Measurements from ENCODE around the gene COQ8A. TPM values are rescaled to one million over a fixed set of nuclear protein-coding genes. Genes with fewer than 3 reads are reported as not detected.

COQ8A gene
- total RNA-seq (ENCODE audit: low replicate concordance): 13.8 and 18.8 TPM in 2 replicates

DNA sequence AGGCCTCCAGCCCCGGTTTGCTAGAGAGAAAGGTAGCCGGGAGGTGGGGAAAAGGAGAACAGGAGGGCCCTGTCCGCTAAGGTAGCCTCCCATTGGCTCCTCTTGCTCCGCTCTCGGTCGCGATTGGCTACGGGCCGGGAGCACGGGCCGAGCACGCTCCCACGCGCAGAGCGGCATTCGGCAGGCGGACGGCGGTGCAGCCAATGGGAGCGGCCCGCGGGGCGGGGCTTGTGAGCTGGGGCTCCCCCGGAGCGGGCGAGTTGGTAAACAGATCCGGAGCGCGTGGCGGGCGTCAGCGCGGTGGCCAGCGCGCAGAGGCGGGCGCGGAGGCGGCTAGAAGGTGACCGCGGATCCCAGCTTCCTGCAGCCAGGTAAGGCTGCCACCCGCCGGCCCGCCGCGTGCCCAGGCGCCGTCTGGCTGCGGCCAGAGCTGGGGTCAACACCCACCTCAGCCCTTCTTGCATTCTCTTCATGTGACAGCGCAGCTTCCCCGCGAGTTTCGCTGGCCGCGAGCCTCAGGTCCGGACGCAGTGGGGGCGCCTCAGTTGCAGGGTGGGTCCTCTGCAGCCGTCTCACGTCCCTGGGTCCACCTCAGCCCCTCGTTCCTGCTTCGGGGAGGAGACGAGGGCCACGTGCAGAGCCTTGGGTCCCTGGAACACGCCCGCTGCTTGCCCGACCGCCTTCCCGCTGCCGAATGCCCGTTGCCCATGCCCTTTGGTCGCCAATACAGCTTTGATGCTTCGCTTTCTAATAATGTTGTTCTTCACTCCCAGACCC lies at the start of gene COQ8A:
COQ8A (plus strand) TSS at position 266 of the 777 bp plus-strand sequence. CDS start 21,092 bp downstream, outside the sequence.
- peaks cover 14% of the 10 kb centered on the region for H3K4me1 ChIP-seq
- Mint-ChIP-seq H3K27ac (peak within 1 kb of the TSS; percentile 16), H3K36me3 (peaks cover 3% of the 10 kb centered on the region)

DNA sequence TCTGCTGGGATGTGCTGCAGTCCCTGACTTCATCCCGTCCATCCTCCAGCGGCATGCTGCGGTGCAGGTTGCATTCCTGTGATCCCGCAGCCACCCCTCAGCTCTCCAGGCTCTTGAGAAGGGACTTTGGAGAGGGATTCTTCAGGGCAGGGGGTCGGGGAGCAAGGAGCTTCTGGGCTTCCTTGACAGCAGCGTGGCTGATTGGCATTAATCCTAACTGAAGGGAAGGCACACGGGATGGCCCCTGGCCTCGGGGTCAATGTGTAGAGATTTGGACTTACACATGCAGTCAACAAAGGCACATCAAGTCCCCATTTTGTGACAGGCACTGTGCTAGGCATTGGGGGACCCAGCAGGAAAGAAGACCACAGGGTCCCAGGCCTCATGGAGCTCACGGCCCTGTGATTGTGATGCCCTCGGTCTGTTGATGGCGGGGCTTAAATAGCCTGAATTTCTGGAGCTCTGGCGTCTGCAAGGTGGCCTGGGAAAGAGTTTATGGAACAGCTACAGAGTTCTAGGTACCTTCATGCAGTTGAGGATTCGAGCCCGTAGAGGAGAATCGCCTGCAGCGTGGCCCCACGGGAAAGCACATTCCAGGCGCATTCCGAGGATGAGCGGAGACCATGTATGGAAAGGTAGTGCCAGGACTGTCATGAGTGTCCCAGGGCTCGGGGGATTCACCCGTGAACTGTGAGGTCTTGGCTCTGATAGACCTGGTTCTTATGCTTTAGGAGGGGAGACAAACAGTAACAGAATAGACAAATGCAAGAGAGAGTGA lies 49.6 kb upstream of the COQ8A start:
- H3K79me2 ChIP-seq (ENCODE audit: low read depth): no peaks in the 10 kb centered on the region
- no peak overlapping the region for H3K4me2 ChIP-seq
- Mint-ChIP-seq H3K4me3 (no peak overlapping the region), H3K27me3 (ENCODE audit: insufficient read depth, low read depth) (peaks cover 9% of the 10 kb centered on the region), H3K4me1 (peaks cover 3% of the 10 kb centered on the region), H3K27ac (peak overlapping the region; percentile 83), H3K9me3 (no peaks in the 10 kb centered on the region), H3K36me3 (peaks cover 10% of the 10 kb centered on the region)
- no peak overlapping the region for H3K4me3 ChIP-seq
- no peaks in the 10 kb centered on the region for H3K36me3 ChIP-seq
- no peaks in the 10 kb centered on the region for H3K4me1 ChIP-seq
- H4K20me1 ChIP-seq (ENCODE audit: low read depth): no peaks in the 10 kb centered on the region
- H3K9ac ChIP-seq: no peak overlapping the region
- H3K27me3 ChIP-seq: no peaks in the 10 kb centered on the region
- H2AFZ ChIP-seq (replicated peaks): no peak overlapping the region
- DNase-seq (ENCODE audit: low spot score): no peak
- no peak overlapping the region for H3K27ac ChIP-seq
- H3K9me3 ChIP-seq (ENCODE audit: low read depth): no peaks in the 10 kb centered on the region
- H3F3A ChIP-seq (ENCODE audit: low read depth): no peaks in the 10 kb centered on the region
- TF ChIP-seq EZH2phosphoT487 (IDR thresholded peaks at IDR 0.05) (no peak), EZH2 (IDR thresholded peaks at IDR 0.05) (no peak)
- TF ChIP-seq, protein P1, sequence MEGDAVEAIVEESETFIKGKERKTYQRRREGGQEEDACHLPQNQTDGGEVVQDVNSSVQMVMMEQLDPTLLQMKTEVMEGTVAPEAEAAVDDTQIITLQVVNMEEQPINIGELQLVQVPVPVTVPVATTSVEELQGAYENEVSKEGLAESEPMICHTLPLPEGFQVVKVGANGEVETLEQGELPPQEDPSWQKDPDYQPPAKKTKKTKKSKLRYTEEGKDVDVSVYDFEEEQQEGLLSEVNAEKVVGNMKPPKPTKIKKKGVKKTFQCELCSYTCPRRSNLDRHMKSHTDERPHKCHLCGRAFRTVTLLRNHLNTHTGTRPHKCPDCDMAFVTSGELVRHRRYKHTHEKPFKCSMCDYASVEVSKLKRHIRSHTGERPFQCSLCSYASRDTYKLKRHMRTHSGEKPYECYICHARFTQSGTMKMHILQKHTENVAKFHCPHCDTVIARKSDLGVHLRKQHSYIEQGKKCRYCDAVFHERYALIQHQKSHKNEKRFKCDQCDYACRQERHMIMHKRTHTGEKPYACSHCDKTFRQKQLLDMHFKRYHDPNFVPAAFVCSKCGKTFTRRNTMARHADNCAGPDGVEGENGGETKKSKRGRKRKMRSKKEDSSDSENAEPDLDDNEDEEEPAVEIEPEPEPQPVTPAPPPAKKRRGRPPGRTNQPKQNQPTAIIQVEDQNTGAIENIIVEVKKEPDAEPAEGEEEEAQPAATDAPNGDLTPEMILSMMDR (IDR thresholded peaks at IDR 0.05): no peak

More for the DNA sequence above, at the start of gene COQ8A:
- peak within 1 kb of the TSS; percentile 47 for H3K4me3 ChIP-seq
- peak within 1 kb of the TSS; percentile 78 for H3K4me2 ChIP-seq
- peak within 1 kb of the TSS; percentile 88 for H3K4me3 Mint-ChIP-seq
- peaks cover 6% of the 10 kb centered on the region for H3K9me3 Mint-ChIP-seq
- no peaks in the 10 kb centered on the region for H4K20me1 ChIP-seq (ENCODE audit: low read depth)
- H3K9ac ChIP-seq: no peak within 1 kb of the TSS
- peaks cover 10% of the 10 kb centered on the region for H3F3A ChIP-seq (ENCODE audit: low read depth)
- peak; percentile 100 for DNase-seq (ENCODE audit: low spot score)
- peaks cover 21% of the 10 kb centered on the region for H3K79me2 ChIP-seq (ENCODE audit: low read depth)
- H3K27ac ChIP-seq: peak within 1 kb of the TSS; percentile 60
- peaks cover 3% of the 10 kb centered on the region for H3K27me3 Mint-ChIP-seq (ENCODE audit: insufficient read depth, low read depth)
- TF ChIP-seq EZH2 (IDR thresholded peaks at IDR 0.05) (no peak), EZH2phosphoT487 (IDR thresholded peaks at IDR 0.05) (no peak)
- TF ChIP-seq, protein P1 (IDR thresholded peaks at IDR 0.05): no peak
- H3K27me3 ChIP-seq: peaks cover 7% of the 10 kb centered on the region
- H3K4me1 Mint-ChIP-seq: peaks cover 38% of the 10 kb centered on the region
- no peaks in the 10 kb centered on the region for H3K9me3 ChIP-seq (ENCODE audit: low read depth)
- H3K36me3 ChIP-seq: no peaks in the 10 kb centered on the region
- H2AFZ ChIP-seq (replicated peaks): peak within 1 kb of the TSS; percentile 83

DNA sequence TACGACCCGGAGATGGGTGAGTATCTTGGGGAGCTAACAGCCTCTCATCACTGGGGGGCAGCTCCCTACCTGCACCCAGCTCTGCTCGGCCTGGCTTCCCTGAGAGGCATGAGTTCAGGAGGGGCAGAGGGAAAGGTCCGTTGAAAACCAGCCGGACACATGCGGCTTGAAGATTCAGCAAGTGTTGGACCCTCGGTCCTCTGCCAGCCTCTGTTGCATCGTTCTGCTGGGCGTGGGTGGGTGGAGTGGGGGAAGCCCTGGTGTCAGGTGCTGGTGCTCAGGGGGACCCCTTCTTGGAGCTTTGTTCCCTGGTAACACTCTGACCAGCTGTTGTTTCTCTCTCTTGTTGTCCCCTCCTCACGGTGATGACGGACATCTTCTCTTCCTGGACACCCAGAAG lies 48.7 kb upstream of the COQ8A start:
- Mint-ChIP-seq H3K27ac (no peak overlapping the region), H3K9me3 (no peaks in the 10 kb centered on the region), H3K27me3 (ENCODE audit: insufficient read depth, low read depth) (peaks cover 9% of the 10 kb centered on the region), H3K4me1 (peaks cover 3% of the 10 kb centered on the region), H3K36me3 (peaks cover 10% of the 10 kb centered on the region), H3K4me3 (no peak overlapping the region)
- TF ChIP-seq EZH2phosphoT487 (IDR thresholded peaks at IDR 0.05) (no peak), EZH2 (IDR thresholded peaks at IDR 0.05) (no peak)
- TF ChIP-seq, protein P1 (IDR thresholded peaks at IDR 0.05): no peak
- no peaks in the 10 kb centered on the region for H3K79me2 ChIP-seq (ENCODE audit: low read depth)
- H3K4me1 ChIP-seq: no peaks in the 10 kb centered on the region
- H3K9me3 ChIP-seq (ENCODE audit: low read depth): no peaks in the 10 kb centered on the region
- H2AFZ ChIP-seq (replicated peaks): no peak overlapping the region
- no peak overlapping the region for H3K9ac ChIP-seq
- H3K4me2 ChIP-seq: no peak overlapping the region
- H3K4me3 ChIP-seq: no peak overlapping the region
- no peaks in the 10 kb centered on the region for H4K20me1 ChIP-seq (ENCODE audit: low read depth)
- no peak overlapping the region for H3K27ac ChIP-seq
- no peaks in the 10 kb centered on the region for H3K27me3 ChIP-seq
- no peaks in the 10 kb centered on the region for H3F3A ChIP-seq (ENCODE audit: low read depth)
- H3K36me3 ChIP-seq: no peaks in the 10 kb centered on the region
- DNase-seq (ENCODE audit: low spot score): no peak
